Activated CD4-positive, alpha-beta T cell treated with anti-CD3 and anti-CD28 coated beads, Interleukin-2, amount 10 ng/mL, durations not matched to agents 7 days and 5 days (primary cell): ENCODE measurements around the gene SLC35F1. TPM values are rescaled to one million over a fixed set of nuclear protein-coding genes. Genes with fewer than 3 reads are reported as not detected.

Source experiments
- CTCF ChIA-PET: fragments of 350-600 bp; sonication (Branson Sonifier 250); formaldehyde crosslinking; loops from one replicate; lab custom pipeline; 2021; ENCODE audit warnings: antibody characterized with exemption; lab: Charles Lee
- POLR2A ChIA-PET: fragments of 350-600 bp; sonication (Branson Sonifier 250); formaldehyde crosslinking; loops from one replicate; lab custom pipeline; 2021; ENCODE audit warnings: antibody characterized with exemption; lab: Charles Lee
- DNase-seq: peaks from one replicate; pipeline ENCODE4 v3.0.0-alpha.2; 2020
- H3K27ac Mint-ChIP-seq: one replicate; pipeline ENCODE4 v1.8.0; 2021; ENCODE audit warnings: mild to moderate bottlenecking, moderate library complexity, mixed read lengths
- H3K27me3 Mint-ChIP-seq: one replicate; pipeline ENCODE4 v1.8.0; 2021; ENCODE audit warnings: mixed read lengths
- H3K36me3 Mint-ChIP-seq: one replicate; pipeline ENCODE4 v1.8.0; 2021; ENCODE audit warnings: low read depth, mixed read lengths
- H3K4me1 Mint-ChIP-seq: one replicate; pipeline ENCODE4 v1.8.0; 2021; ENCODE audit warnings: mixed read lengths
- H3K4me3 Mint-ChIP-seq: one replicate; pipeline ENCODE4 v1.8.0; 2021; ENCODE audit warnings: mild to moderate bottlenecking, moderate library complexity, mixed read lengths
- H3K9me3 Mint-ChIP-seq: one replicate; pipeline ENCODE4 v1.8.0; 2021; ENCODE audit warnings: mixed read lengths
- total RNA-seq, 2 experiments: library from RNA; stranded (reverse); gene quantifications; one replicate each; pipeline ENCODE4 v1.2.3, GENCODE V29; 2021

SLC35F1 gene
- total RNA-seq, 2 experiments from 2014 or later = not detected

GRCh38 chr6:118122161-118122725 is 215.2 kb downstream of the SLC35F1 start:
- H3K9me3 Mint-ChIP-seq = no peaks in the 10 kb centered on the region
- H3K4me3 Mint-ChIP-seq = no peak overlapping the region
- no peaks in the 10 kb centered on the region for H3K27me3 Mint-ChIP-seq
- no peak overlapping the region for H3K27ac Mint-ChIP-seq
- peaks cover 1% of the 10 kb centered on the region for H3K4me1 Mint-ChIP-seq
- no peaks in the 10 kb centered on the region for H3K36me3 Mint-ChIP-seq
- CTCF ChIA-PET = interaction anchor here (0.7 kb wide), 1 partner anchor 10 kb away, joined by 3 read pairs; no protein-coding TSS in a partner anchor
- no peak for DNase-seq
- POLR2A ChIA-PET = no interaction called here

DNA sequence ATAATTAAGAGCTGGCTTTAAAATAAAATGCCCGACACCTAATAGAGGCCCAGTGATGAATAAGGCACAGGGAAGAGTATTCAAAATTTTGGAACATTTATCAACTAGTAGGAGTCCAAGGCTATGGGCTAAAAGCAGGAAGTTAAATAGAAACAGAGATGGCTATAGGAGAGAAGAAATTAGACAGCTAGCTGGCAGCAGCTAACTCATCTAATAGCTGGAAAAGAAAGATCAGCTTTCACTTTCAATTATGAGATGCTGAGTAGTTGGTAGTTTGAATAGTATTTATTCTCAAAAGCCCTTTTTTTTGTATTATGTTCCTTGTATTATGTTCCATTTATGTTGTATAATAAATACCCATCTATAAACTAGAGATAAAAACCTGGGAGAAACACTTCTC is 215.7 kb downstream of the SLC35F1 start:
- no peaks in the 10 kb centered on the region for H3K27me3 Mint-ChIP-seq
- no peak overlapping the region for H3K27ac Mint-ChIP-seq
- no peak overlapping the region for H3K4me3 Mint-ChIP-seq
- H3K4me1 Mint-ChIP-seq = peaks cover 1% of the 10 kb centered on the region
- no peaks in the 10 kb centered on the region for H3K9me3 Mint-ChIP-seq
- no peaks in the 10 kb centered on the region for H3K36me3 Mint-ChIP-seq
- DNase-seq = no peak
- CTCF ChIA-PET = interaction anchor here (0.7 kb wide), 1 partner anchor 9 kb away, joined by 3 read pairs; no protein-coding TSS in a partner anchor
- POLR2A ChIA-PET = no interaction called here

- no peaks in the 10 kb centered on the region for H3K27me3 Mint-ChIP-seq
- no peak overlapping the region for H3K4me3 Mint-ChIP-seq
- no peaks in the 10 kb centered on the region for H3K36me3 Mint-ChIP-seq
- peaks cover 1% of the 10 kb centered on the region for H3K4me1 Mint-ChIP-seq
- no peaks in the 10 kb centered on the region for H3K9me3 Mint-ChIP-seq
- ChIA-PET POLR2A (no interaction called here), CTCF (no interaction called here)
- no peak overlapping the region for H3K27ac Mint-ChIP-seq
- DNase-seq = no peak
These were observed 216.5 kb downstream of the SLC35F1 start for GRCh38 chr6:118123503-118124037.

DNA sequence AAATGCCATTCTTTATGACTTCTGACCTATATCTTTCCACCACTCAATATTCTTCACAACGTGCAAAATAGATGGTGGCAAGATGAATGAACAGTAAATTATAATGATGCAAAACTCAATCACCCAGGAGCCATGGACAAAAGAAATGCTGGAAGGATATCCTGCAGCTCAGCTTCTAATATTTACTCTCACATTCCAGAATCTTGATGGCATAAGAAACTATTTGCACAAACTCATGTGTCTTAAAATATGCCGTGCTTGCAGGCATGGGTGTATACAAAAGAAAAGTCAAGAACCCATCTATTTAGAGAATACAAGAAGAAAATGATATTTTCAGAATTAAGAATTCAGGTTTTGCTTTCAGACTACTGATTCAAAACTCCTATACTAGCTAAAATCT is 217.8 kb downstream of the SLC35F1 start:
- Mint-ChIP-seq H3K27ac (no peak overlapping the region), H3K9me3 (no peaks in the 10 kb centered on the region), H3K36me3 (no peaks in the 10 kb centered on the region), H3K4me3 (no peak overlapping the region), H3K4me1 (peaks cover 1% of the 10 kb centered on the region), H3K27me3 (no peaks in the 10 kb centered on the region)
- ChIA-PET POLR2A (no interaction called here), CTCF (no interaction called here)
- no peak for DNase-seq

DNA sequence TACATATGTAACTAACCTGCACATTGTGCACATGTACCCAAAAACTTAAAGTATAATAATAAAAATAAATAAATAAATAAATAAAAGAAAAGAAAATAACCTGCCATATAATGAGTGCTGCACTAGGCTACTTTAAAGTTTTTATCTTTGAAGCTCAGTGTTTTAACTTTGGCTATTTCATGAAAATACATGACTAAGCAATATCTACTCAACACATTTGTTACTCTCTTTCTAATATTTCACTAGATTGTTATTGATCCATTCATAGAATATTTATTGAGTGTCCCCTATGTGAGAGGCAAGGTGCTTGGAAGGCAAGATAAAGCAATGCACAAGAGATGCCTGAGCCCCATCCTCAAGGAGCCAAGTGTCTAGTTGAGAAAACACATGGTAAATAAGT is 221.7 kb downstream of the SLC35F1 start:
- Mint-ChIP-seq H3K4me3 (no peak overlapping the region), H3K27ac (no peak overlapping the region), H3K4me1 (no peaks in the 10 kb centered on the region), H3K27me3 (no peaks in the 10 kb centered on the region), H3K9me3 (no peaks in the 10 kb centered on the region), H3K36me3 (no peaks in the 10 kb centered on the region)
- DNase-seq = no peak
- ChIA-PET POLR2A (no interaction called here), CTCF (no interaction called here)

DNA sequence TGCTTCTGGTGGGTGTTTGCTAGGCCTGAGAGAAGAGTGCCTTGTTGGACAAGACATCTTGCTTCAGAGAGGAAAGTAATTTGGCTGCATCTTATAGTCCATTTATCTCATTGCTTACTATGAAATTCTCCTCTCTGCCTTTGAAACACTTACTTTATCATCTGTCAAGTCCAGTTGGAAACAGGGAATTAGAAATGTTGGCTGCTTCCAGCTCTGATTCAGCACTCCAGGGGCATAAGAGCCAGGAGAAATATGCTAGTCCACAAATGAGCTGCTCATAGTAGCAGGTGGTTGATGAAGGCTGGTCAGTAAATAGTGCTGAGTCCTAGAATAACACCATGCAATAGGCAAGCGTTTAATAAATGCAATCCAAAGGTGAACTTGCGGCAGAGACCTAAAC is 227.1 kb downstream of the SLC35F1 start:
- POLR2A ChIA-PET = no interaction called here
- H3K27ac Mint-ChIP-seq = no peak overlapping the region
- no peaks in the 10 kb centered on the region for H3K4me1 Mint-ChIP-seq
- H3K27me3 Mint-ChIP-seq = no peaks in the 10 kb centered on the region
- CTCF ChIA-PET = no interaction called here
- H3K4me3 Mint-ChIP-seq = no peak overlapping the region
- no peaks in the 10 kb centered on the region for H3K36me3 Mint-ChIP-seq
- no peak for DNase-seq
- H3K9me3 Mint-ChIP-seq = no peaks in the 10 kb centered on the region

GRCh38 chr6:118134736-118135135 is 227.7 kb downstream of the SLC35F1 start:
- H3K4me1 Mint-ChIP-seq = no peaks in the 10 kb centered on the region
- H3K4me3 Mint-ChIP-seq = no peak overlapping the region
- no peak for DNase-seq
- no peaks in the 10 kb centered on the region for H3K36me3 Mint-ChIP-seq
- ChIA-PET CTCF (no interaction called here), POLR2A (no interaction called here)
- no peaks in the 10 kb centered on the region for H3K9me3 Mint-ChIP-seq
- H3K27me3 Mint-ChIP-seq = no peaks in the 10 kb centered on the region
- H3K27ac Mint-ChIP-seq = no peak overlapping the region

DNA sequence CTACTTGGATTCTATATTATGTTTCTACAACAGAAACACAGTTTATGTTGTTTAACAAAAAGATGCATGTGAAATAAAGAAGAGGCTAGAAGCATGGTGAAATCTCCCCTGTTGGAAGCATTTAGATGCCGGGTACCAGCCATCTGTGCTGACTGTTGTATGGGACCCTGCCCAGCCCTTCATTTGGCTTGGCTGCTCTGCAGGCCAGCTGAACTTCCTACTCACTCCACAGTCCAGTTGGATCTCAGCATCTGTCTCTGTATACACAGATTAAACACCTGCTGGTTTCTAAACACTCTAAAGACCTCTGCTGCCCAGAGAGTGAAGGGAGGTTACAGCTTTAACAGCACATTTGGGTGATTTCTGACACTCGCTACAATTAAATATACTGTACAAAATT is 228.3 kb downstream of the SLC35F1 start:
- H3K4me1 Mint-ChIP-seq = no peaks in the 10 kb centered on the region
- H3K27ac Mint-ChIP-seq = no peak overlapping the region
- H3K4me3 Mint-ChIP-seq = no peak overlapping the region
- H3K27me3 Mint-ChIP-seq = no peaks in the 10 kb centered on the region
- H3K36me3 Mint-ChIP-seq = no peaks in the 10 kb centered on the region
- POLR2A ChIA-PET = no interaction called here
- CTCF ChIA-PET = no interaction called here
- no peak for DNase-seq
- no peaks in the 10 kb centered on the region for H3K9me3 Mint-ChIP-seq

DNA sequence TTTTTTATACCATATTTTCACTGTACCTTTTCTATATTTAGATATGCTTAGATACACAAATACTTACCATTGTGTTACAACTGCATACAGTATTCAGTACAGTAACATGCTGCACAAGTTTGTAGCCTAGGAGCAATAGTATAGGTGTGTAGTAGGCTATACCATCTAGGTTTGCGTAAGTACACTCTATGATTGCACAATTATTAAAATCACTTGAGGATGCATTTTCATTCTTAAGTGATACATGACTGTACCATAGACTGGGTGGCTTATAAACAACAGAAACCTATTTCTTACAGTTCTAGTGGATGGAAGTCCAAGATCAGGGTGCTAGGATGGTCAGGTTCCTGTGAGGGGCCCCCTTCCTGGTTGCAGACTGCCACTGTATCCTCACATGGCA is 234.1 kb downstream of the SLC35F1 start:
- H3K4me3 Mint-ChIP-seq = no peak overlapping the region
- no peak for DNase-seq
- no peak overlapping the region for H3K27ac Mint-ChIP-seq
- ChIA-PET CTCF (no interaction called here), POLR2A (no interaction called here)
- H3K27me3 Mint-ChIP-seq = peaks cover 2% of the 10 kb centered on the region
- no peaks in the 10 kb centered on the region for H3K9me3 Mint-ChIP-seq
- no peaks in the 10 kb centered on the region for H3K36me3 Mint-ChIP-seq
- no peaks in the 10 kb centered on the region for H3K4me1 Mint-ChIP-seq

- ChIA-PET CTCF (no interaction called here), POLR2A (no interaction called here)
- Mint-ChIP-seq H3K27me3 (peaks cover 2% of the 10 kb centered on the region), H3K9me3 (no peaks in the 10 kb centered on the region), H3K4me1 (no peaks in the 10 kb centered on the region), H3K27ac (no peak overlapping the region), H3K4me3 (no peak overlapping the region), H3K36me3 (no peaks in the 10 kb centered on the region)
- no peak for DNase-seq
These were observed 239.5 kb downstream of the SLC35F1 start for GRCh38 chr6:118146584-118146983.

- no peak for DNase-seq
- Mint-ChIP-seq H3K4me3 (no peak overlapping the region), H3K4me1 (no peaks in the 10 kb centered on the region), H3K36me3 (no peaks in the 10 kb centered on the region), H3K27me3 (peaks cover 7% of the 10 kb centered on the region), H3K9me3 (no peaks in the 10 kb centered on the region), H3K27ac (no peak overlapping the region)
- ChIA-PET POLR2A (no interaction called here), CTCF (no interaction called here)
These were observed 240.4 kb downstream of the SLC35F1 start for GRCh38 chr6:118147511-118147910.

DNA sequence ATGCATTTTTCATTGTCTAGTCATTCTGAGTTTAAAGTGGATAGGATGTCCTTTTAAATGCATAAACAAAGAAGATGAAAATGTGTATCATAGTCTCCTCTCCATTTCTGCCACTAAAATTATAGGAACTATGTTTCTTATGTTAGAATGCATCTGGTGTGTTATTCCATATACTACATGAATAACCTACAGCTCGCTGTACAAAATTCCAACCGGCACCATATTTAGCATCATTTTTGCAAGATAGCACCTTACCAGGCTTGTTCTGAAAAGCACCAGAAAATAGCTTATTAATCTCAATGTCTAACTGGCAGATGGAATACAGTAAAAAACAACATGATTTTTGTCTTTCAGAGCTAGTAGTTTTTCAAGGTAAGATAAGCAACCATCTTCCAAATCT is 241.5 kb downstream of the SLC35F1 start:
- ChIA-PET CTCF (no interaction called here), POLR2A (no interaction called here)
- Mint-ChIP-seq H3K36me3 (no peaks in the 10 kb centered on the region), H3K4me3 (no peak overlapping the region), H3K4me1 (no peaks in the 10 kb centered on the region), H3K27ac (no peak overlapping the region), H3K27me3 (peaks cover 7% of the 10 kb centered on the region), H3K9me3 (no peaks in the 10 kb centered on the region)
- DNase-seq = no peak

DNA sequence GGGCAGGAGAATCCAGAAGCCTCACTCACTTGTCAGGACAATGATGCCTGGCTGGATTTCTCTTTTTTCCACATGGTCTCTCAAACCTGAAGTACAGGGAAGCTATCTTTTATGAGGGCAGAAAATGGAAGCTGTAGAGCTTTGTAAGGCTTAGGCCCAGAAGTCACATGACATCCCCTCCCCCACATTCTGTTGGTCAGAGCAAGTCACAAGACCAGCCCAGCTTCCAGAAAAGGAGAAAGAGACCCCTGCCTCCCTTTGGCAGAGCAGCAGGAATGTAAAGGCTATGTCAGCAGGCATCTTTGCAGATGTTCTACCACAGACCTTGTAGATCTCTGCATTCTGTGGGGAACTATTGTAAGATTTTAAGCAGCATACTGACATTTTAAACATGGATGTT is 245.5 kb downstream of the SLC35F1 start:
- POLR2A ChIA-PET = no interaction called here
- Mint-ChIP-seq H3K4me3 (no peak overlapping the region), H3K4me1 (no peaks in the 10 kb centered on the region), H3K9me3 (no peaks in the 10 kb centered on the region), H3K27me3 (peaks cover 6% of the 10 kb centered on the region), H3K36me3 (no peaks in the 10 kb centered on the region), H3K27ac (no peak overlapping the region)
- CTCF ChIA-PET = no interaction called here
- no peak for DNase-seq

- H3K4me1 Mint-ChIP-seq = no peaks in the 10 kb centered on the region
- no peaks in the 10 kb centered on the region for H3K36me3 Mint-ChIP-seq
- no peaks in the 10 kb centered on the region for H3K9me3 Mint-ChIP-seq
- H3K27ac Mint-ChIP-seq = no peak overlapping the region
- peaks cover 7% of the 10 kb centered on the region for H3K27me3 Mint-ChIP-seq
- ChIA-PET POLR2A (no interaction called here), CTCF (no interaction called here)
- H3K4me3 Mint-ChIP-seq = no peak overlapping the region
- DNase-seq = no peak
These were observed 254.3 kb downstream of the SLC35F1 start for GRCh38 chr6:118161343-118161742.
